Stimulated activated CD8-positive, alpha-beta memory T cell treated with anti-CD3 and anti-CD28 coated beads, Interleukin-12 subunit alpha, Interleukin-12 subunit beta, amount 100 ng/mL, for 1 hour (primary cell): ENCODE data around the gene TNS4.

Source experiments
- DNase-seq: peaks from one replicate; pipeline ENCODE4 v3.0.0-alpha.2; 2020; ENCODE audit warnings: low read depth

Gene TNS4

DNA sequence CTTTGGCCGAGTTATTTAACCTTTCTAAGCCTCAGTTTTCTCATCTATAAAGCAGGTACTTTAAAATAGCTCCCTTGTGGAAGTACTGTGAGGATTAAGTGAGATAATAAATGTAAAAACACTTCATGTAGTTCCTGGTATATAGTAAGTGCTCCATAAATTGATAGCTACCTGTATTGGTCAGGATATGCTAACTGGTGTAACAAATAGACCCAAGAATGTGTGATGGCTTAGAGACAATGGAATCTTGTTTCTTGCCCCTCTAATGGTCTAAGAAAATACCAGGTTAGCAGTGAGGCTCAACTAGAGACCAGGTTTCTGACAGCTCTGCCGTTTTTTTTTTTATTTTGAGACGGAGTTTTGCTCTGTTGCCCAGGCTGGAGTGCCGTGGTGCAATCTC is 34.0 kb upstream of the TNS4 start:
- no peak for DNase-seq

GRCh38 chr17:40534371-40535189 is 33.2 kb upstream of the TNS4 start:
- no peak for DNase-seq

DNA sequence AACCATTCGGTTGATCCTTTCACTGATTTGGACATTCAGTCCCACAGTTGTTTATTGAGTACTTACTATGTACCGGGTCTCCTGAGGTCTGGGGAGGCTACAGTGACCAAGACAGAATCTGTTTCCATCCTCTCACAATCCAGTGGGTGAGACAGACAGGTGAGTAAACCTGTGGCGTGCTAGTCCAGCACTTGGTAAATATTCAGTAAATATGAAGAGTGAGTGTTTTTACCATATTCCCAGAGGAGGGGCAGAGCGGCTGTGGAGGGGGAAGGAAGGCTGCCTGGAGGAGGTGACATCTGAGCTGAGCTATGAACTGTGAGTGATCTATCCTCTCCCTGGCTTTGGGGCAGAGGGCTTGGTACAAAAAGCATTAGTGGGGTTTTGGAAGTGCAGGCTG is 32.5 kb upstream of the TNS4 start:
- no peak for DNase-seq

DNA sequence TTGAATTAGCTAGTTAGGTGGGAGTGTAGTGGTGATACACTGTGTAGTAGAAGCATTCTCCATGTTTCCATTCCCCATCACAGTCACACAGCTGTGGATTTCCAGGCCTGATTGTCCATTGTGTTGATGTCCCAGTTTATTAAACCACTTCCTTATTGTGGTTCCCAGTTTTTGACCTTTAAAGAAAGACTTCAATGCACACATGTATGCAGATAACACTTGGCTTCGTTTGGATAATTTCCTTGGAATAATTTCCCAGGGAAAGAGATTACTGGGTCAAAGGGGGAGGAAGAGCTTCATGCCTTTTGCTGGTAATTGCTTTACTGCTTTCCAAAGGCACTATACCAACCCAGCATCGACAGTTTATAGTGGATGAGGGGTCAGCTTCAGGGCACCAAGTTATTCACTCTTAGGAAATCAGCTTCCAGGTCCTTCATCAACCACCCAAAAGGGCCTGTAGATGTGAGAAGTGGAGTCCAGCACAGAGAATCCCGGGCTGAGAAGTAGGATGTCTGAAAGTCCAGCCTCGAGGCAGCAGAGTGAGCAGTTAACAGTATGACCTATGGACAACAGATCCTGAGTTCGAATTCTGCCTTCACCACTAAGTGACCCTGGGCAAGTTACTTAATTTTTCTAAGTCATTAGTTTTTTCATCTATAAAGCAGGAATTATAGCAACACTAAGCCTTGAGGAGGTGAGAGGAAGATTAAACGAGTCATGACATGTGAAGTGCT is 31.3 kb upstream of the TNS4 start:
- no peak for DNase-seq

- DNase-seq, result no peak
These were observed 29.9 kb upstream of the TNS4 start for GRCh38 chr17:40531051-40531991.

GRCh38 chr17:40530531-40530994 is 29.1 kb upstream of the TNS4 start:
- DNase-seq, result no peak

DNA sequence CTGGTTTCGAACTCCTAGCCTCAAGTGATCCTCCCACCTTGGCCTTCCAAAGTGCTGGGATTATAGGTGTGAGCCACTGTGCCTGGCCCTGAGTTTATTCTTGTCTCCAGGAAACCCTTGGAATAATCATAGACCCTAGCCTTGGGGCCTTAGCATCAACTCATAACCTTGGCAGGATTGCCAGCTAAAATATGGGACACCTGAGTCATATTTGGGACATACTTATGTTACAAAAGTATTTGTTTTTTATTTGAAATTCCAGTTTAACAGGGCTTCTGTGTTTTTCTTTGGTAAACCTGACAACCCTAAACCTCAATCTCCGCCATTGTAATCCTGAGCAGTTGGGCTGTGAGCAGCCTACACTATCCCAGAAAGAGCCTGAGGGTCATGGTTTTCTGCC is 28.6 kb upstream of the TNS4 start:
- DNase-seq, result no peak

GRCh38 chr17:40528692-40529417 is 27.4 kb upstream of the TNS4 start:
- no peak for DNase-seq

DNA sequence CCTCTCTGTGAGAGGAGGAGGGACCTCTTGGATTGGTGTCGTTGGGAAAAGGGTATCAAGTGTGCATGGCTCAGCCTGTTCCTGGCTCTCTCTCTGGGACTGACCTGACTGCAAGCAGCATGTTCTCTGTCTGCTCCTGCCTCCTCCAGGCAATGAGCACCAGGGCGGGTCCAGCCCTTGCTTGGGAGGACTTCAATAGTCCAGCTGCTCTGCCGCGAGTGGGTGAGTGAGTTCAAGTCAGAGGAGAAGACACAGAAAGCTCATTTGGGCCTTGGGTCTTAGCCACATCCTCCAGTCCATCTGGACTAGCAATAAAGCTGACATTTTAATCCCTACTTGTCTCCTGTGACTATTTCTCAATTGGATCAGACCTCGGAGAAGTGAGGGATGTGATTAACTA is 25.2 kb upstream of the TNS4 start:
- DNase-seq, result no peak

DNA sequence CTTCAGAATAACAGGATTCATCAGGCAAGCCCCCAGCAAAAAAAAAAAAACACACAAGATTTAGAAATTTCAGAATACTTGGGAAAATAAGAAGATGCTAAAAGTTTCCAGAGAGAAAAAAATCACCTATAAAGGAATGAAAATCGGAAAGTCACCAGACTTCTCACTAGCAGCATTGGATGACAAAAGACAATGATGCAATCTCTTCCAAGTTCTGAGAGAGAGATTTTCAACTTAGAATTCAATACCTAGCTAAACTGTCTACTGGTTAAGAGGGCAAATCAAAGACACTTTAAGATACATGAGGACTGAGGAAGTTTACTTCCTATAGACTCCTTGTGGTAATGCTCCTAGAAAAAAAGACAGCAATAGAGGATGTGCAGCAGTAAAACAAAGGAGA is 23.9 kb upstream of the TNS4 start:
- DNase-seq, result no peak

DNA sequence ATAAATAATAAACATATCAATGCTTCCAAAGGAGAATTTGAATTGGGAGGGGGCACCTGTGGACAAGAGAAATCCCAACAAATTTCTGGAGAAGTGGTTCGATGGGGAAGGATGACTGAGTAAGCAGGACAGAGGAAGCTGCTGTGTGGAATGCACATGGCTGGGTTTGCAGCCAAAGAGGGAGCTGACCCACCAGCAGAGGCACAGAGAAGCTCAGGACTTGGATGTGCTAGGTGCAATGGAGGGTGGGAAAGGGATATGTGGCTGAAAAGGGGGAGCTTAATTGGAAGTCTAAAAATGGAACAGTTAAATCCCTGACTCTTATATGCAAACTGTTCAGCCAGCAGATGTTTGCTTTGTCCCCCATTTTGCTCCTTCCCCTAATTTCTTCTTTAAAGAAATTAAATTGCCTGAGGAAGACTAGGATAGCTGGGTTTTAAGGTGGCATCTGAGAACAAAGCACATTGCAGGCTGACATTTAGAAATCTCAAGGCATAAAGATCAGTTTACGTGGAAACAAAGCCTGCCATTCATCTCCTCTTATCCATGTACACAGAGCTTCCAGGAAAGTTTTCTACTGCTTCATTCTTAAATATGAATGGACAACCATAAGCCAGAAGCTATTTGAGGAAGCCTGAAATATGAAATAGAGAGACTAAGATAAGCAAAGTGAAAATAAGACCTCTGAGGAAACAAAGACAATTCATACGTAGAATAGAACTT is 23.0 kb upstream of the TNS4 start:
- DNase-seq, result no peak

- no peak for DNase-seq
These were observed 21.5 kb upstream of the TNS4 start for GRCh38 chr17:40522961-40523310.

DNA sequence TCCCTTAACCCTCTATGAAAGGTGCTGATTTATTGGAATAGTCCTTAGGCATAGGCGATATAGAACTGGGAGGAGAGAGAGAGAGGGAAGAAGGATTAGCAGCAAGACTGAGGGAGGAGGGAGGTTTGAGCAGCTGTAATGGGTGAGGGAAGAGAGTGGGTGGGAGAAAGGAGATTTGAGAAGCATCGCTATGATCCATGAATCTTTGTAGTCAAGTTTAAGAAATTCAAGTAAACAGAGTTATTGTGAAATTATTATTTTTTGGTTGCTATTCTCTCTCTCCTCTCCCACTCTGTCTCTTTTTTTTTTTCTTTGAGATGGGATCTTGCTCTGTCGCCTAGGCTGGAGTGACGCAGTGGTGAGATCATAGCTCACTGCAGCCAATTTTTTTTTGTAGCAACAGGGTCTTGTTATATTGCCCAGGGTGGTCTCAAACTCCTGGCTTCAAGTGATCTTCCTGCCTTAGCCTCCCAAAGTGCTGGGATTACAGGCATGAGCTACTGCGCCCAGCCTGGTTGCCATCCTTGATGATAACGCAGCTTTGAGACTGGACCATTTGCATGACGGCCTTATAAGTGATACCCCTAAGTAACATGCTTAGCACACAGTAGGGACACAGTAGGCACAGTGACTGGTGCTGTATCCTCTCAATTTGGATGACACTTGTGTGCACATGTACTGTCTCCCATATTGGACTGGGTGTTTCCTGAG is 21.0 kb upstream of the TNS4 start:
- DNase-seq, result no peak

GRCh38 chr17:40520991-40521453 is 19.6 kb upstream of the TNS4 start:
- no peak for DNase-seq

GRCh38 chr17:40519089-40519775 is 17.8 kb upstream of the TNS4 start:
- no peak for DNase-seq

DNA sequence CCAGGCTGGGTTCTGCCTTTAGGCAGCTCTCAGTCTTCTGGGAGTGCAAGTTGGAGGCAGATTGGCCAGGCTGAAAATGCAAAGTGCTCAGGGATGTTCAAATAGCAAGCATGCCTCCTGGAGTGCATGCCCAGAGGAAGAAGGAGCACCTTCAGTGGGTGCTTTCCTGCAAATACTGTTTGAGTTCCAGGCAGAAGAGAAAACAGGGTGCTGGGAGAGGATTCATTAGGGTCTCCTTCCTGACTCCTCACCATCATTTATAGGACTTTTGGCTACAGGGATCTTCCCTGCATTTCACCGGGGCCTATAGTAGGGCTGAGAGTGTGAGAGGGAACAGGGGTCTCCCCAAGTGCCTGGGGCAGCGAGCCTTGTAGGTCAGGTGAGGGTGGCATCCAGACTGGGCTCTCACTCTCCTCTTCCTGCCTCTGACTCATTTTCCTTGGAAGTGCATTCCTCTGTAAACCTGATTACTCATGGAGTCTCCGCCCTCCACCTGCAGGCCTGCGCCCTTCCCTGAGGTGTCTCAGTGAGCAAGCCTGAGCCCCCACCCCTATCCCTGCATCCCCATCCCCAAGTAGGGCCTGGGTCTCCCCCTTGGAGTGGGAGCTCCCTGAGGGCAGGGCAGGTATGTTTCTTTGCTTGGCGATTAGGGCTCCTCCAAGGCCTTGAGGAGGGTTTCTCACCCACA is 17.1 kb upstream of the TNS4 start:
- no peak for DNase-seq

GRCh38 chr17:40517981-40518380 is 16.6 kb upstream of the TNS4 start:
- DNase-seq, result no peak

GRCh38 chr17:40517286-40517662 is 15.9 kb upstream of the TNS4 start:
- DNase-seq, result no peak
